ENCODE data around the gene KLK15.

DNA sequence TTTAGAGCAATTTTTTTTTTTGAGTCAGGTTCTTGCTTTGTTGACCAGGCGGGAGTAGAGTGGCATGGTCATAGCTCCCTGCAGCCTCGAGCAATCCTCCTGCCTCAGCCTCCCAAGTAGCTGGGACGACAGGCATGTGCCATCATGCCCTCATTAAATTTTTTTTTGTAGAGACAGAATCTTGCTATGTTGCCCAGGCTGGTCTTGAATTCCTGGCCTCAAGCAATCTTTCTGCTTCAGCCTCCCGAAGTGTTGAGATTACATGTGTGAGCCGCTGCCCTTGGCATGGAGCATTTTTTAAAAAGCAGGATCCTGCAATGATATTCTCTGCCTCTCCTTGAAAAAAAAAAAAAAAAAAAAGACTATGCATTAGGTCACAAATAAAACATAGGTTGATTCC is 57.2 kb downstream of the KLK15 start:
- no peak for TF ChIP-seq HDGF (IDR thresholded peaks at IDR 0.05; ENCODE audit: borderline replicate concordance)
- TF ChIP-seq NFRKB (IDR thresholded peaks at IDR 0.05) = no peak
- no peak for TF ChIP-seq SUZ12 (IDR thresholded peaks at IDR 0.05)
- no peak for TF ChIP-seq TARDBP (IDR thresholded peaks at IDR 0.05)
- TF ChIP-seq SP1 (IDR thresholded peaks at IDR 0.05) = no peak
- TF ChIP-seq BHLHE40 (IDR thresholded peaks at IDR 0.05; ENCODE audit: borderline replicate concordance) = no peak
- TF ChIP-seq FOXA1 (IDR thresholded peaks at IDR 0.05) = no peak
- no peak for TF ChIP-seq L3MBTL2 (conservative IDR thresholded peaks at IDR 0.05)
- TF ChIP-seq ARNT (IDR thresholded peaks at IDR 0.05) = no peak
- TF ChIP-seq LEF1 (IDR thresholded peaks at IDR 0.05; ENCODE audit: borderline replicate concordance) = no peak
- TF ChIP-seq FOXK2 (IDR thresholded peaks at IDR 0.05) = no peak

All from HEK293T (cell line).